Epithelial cell of prostate (primary cell): ENCODE data around the gene AANAT.
"Not testable (repeated sequence)": the region's sequence is repeated elsewhere in the genome, so short reads cannot be mapped to it uniquely, and the experiment has no call there.

Source experiments
- DNase-seq: peaks from one replicate; pipeline ENCODE4 v3.0.0-alpha.2; 2011; ENCODE audit warnings: low read depth, low spot score
- H3K27ac ChIP-seq: fragments of 450-650 bp; 2 replicates; pipeline ENCODE4 v1.5.1; 2017; ENCODE audit warnings: mild to moderate bottlenecking

Gene AANAT

DNA sequence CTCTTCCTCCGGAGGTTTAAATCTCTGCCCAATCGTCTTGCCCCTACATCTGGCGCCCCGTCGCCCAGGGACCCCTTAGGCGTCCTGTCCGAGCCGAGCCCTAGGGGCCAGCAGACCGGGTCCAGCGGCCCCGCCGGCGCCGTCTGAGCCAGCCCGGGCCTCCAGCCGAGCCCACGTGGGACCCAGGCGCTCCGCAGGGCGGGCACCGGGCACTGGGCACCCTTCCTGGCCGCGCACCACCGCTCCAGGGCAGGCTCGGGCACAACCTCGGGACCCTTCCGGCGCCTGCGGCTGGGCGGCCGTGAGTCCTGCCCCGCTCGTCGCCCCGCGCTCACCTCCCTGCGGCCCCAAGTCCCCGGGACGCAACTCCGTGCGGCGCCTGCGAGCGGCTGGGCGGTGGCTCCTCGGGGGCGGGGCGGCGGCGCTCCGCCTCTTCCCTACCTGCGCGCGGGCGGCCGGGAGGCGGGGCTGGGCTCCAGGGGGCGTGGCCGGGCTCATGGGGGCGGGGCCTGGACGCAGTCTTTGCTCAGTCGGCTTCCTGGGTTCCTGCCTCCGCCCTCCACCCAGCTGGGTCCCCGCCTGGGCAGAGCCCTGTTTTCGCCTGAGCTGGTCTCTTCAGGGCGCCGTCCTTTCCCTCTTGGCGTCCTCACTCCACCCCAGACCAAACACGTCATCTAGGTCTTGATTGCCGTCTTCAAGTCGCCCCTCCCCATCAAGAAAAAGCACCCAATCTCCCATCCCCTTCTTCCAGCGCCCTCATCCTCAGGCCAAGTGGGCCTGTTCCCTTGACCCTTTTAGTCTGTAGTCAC, 33.8 kb downstream of the AANAT start, which contains the start of gene RHBDF2:
RHBDF2 (minus strand) TSS at position 406 of the 809 bp plus-strand sequence. CDS start 19,899 bp downstream, outside the sequence.
- peak; percentile 39 for DNase-seq
- H3K27ac ChIP-seq = peak within 1 kb of the TSS; percentile 61

DNA sequence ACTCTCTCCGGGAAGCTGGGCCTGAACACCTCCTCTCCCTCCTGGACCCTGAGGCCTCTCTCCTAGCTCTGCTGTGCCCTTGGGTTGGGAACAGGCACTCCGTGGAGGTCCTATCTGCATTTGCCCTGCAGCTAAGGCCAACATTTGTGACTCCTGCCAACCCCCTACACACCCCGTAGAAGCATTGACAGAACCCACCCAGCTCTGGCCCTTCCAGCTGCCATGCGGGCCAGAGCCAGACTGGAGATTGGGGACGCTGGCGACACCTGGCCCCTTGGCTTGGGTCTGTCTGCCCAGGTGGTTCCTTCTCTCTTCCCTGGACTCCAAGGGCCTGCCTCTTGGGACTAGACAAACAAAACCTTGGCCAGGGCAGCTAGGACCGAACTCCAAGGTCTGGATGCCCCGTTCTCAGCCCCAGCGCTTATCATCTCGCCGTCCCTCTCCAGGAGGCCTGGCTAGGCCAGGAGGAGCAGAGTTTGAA, 34.5 kb downstream of the AANAT start:
- peak overlapping the region; percentile 61 for H3K27ac ChIP-seq
- DNase-seq = no peak

DNA sequence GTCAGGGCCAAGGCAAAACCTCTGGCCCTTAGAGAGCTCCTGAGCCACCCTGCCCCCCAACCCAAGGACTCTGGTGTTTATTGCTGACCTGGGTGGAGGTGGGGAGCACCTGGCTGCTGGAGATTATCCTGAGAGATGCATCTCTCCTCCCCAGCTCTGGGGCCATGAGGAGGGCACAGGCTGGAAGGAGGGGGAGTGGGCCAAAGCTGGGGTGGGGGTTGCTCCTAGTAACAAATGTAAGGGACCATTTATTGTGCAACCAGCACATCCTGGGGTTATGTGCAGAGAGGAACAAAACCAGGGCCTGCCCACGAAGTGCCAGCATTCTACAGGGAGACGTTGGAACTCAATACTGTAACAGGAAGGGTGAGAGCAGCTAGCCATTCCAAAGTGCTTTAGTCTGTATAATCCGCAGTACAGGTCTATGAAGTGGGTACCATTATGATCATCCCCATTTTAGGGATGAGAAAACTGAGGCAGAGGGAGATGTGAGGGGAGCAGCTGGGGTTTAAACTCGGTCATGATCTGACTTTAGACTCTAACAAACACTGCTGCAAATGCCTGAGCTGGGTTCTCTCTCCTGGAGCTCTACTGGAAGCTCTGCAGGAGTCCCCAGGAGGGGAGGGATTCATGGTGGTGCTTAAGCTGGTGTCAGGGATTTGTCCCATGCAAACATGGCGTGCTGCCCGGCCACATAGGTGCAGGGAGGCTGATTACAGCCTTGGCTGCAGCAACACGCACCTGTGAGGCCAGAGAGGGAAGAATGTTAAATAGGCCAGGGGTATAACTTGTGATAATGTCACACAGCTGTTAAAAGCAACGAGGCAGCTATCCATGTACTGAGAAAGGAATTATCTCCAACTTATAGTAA, 35.2 kb downstream of the AANAT start:
- no peak overlapping the region for H3K27ac ChIP-seq
- no peak for DNase-seq

DNA sequence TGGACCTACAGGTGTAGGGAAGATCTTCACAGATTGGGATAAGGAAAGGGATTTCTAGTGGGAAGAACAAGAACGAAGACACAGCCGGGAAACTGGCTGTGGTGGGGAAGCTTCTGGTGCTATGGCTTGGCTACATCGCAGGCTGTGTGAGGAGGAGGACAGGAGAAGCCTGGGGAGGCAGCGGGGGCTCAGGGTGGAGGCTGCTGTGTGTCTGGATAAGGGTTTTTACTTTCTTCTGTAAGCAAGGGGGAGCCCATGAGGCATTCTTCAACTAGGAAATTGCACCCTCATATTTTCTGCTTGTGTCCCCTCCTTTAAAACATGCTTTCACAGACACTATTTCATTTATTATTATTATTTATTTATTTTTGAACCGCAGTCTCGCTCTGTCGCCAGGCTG, 36.7 kb downstream of the AANAT start:
- DNase-seq = no peak
- no peak overlapping the region for H3K27ac ChIP-seq

GRCh38 chr17:76506408-76507345, 39.3 kb downstream of the AANAT start:
- DNase-seq = no peak

DNA sequence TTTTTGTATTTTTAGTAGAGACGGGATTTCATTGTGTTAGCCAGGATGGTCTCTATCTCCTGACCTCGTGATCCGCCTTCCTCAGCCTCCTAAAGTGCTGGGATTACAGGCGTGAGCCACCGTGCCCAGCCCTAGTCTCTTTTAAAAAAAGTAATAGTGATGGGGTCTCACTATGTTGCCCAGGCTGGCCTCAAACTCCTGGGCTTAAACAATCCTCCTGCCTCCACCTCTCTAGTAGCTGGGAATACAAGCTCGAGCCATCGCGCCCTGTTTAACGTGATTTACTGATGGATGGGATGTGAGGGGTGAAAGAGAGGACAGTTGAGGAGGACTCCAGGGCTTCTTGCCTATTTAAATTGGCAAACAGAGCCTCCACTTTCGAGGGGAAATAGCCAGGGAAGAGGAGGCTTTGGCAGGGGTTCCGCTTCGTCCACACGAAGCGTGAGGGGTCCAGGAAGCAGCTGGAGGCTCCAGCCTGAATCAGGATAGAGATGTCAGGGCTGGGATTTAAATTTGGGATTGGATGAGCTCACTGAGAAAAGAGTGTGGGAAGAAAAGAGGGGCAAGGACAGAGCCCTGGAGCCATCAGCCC, 41.2 kb downstream of the AANAT start:
- not testable (repeated sequence) for H3K27ac ChIP-seq, DNase-seq

More at GRCh38 chr17:76506408-76507345, 39.3 kb downstream of the AANAT start:
- no peak overlapping the region for H3K27ac ChIP-seq

DNA sequence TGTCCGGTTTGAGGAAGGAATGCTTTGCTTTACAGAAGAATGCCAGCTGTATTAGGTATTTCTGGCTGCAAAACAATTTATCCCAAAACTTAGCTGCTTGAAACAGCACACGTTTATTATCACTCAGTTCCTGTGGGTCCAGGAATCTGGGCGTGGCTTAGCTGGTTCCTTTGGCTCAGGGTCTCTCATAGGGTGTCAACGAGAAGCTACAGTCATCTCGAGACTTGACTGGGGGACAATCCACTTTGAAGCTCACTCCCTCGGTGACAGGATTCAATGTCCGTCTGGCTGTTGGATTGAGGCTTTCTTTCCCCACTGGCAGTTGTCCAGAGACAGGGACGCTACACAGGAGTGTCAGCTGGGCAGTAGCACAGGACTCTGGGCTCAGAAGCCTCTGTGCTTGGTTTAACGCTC, 43.4 kb downstream of the AANAT start:
- no peak overlapping the region for H3K27ac ChIP-seq
- no peak for DNase-seq

DNA sequence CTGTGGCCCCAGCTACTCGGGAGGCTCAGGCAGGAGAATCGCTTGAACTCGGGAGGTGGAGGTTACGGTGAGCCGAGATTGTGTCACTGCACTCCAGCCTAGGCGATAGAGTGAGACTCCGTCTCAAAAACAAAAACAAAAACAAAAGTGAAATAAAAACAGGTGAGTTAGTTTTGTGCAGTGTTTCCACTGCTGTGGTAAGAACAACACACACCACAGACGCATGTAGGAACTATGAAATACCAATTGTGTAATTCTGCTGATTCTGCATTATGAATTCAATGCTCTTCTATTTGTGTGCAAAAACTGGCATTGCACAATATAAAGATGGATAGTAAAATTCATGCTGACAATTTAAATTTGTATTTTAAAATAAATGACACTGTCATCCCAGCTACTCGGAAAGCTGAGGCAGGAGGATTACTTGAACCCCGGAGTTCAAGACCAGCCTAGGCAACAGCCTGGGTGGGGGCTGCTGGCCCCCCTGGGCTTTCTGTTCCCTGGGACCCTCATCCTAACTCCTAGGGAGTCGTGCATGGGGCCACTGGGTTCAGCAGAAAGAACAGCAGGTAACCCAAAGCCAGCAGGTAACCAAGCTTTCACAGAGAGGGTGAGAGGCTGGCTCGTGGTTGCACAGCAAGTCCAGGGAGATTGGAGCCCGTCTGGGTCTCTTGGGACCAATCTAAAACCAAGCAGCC, 44.4 kb downstream of the AANAT start:
- no peak for DNase-seq

DNA sequence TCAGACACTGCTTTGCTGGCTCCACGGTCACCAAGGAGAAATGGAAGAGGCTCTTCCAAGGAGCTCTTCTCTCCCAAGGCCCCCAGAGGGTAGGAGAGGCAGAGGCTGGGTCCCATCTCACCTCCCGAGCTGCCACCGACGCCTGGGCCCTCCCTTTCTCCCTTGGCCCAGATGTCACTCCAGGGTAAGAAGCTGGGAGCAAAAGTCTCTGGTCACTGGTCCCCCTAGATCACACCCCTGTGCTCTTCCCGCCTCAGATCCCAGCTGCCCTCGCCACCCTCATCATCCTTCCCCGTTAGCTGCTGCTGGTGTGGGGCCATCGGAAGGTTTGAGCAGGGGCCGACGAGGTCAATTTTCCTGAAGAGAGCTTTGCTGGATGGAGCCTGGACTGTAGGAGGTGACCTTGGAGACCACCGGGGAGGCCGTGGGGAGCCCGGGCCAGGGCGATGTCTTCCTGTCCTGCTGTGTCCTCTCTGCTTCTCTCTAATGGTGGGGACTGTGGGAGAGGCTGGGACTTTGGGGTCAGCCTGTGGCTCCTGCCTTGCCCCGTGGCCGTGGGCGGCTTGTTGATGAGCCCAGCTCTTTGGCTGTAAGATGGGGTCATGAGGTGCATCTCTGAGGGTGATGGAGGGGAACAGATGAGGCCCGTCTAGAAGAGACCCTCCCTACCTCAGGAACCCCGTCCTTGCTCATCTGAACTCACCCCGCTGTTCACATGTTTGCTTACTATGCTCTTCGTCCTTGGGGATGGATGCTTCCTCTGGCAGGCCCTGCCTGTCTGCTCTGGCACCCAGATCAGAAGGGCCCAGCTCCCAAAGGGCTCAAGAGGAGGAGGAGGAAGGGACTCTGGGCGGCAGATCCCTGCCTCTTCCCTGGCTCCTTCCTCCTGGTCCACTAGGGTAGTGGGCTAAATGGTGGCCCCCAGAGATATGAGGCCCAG, 45.2 kb downstream of the AANAT start:
- H3K27ac ChIP-seq = no peak overlapping the region
- no peak for DNase-seq

More for the DNA sequence above, 44.4 kb downstream of the AANAT start:
- H3K27ac ChIP-seq = no peak overlapping the region

DNA sequence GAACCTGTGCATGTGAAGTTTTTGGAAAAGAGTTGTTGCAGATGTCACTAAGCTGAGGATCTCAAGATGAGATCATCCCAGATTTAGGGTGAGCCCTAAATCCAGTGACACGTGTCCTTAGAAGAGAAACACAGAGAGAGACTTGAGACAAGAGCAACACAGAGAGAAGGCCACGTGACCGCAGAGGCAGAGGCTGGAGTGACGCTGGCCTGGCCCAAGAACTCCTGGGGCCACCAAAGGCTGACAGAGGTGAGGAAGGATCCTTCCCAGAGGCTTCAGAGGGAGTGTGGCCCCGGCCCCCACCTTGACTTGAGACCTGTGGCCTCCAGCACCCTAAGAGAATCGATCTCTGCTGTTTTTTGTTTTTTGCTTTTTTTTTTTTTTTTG, 45.9 kb downstream of the AANAT start:
- no peak overlapping the region for H3K27ac ChIP-seq
- DNase-seq = no peak

GRCh38 chr17:76514355-76514754, 47.0 kb downstream of the AANAT start:
- DNase-seq, H3K27ac ChIP-seq: not testable (repeated sequence)

- DNase-seq = peak; percentile 68
- H3K27ac ChIP-seq = peak overlapping the region; percentile 56
These were observed 48.0 kb downstream of the AANAT start for GRCh38 chr17:76515274-76515949.

DNA sequence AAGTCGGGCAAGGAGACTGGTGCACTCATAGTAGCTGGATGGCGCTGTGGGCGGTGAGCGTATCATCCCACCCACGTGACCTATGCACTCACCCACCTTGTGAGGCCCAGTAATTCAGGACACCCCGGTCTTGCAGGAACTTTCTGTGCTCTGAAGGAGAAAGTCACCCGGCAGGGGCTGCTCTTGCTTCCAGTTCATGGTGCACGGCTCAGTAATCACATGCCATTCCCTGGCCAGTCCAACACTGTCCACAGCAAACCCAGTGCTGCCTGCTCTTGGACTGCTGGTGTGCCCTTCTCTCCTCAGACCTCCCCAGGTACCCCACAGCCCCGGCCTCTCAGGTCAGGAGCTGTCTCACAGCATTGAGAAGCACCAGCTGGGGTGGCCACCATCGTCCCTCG, 50.2 kb downstream of the AANAT start:
- DNase-seq = no peak
- no peak overlapping the region for H3K27ac ChIP-seq

- no peak overlapping the region for H3K27ac ChIP-seq
- DNase-seq = no peak
These were observed 51.9 kb downstream of the AANAT start for GRCh38 chr17:76519048-76519966.
